Left colon (tissue), 2 donors: Measurements from ENCODE around the gene CXCL16. TPM values are rescaled to one million over a fixed set of nuclear protein-coding genes. Genes with fewer than 3 reads are reported as not detected.
"Not testable (repeated sequence)": the region's sequence is repeated elsewhere in the genome, so short reads cannot be mapped to it uniquely, and the experiment has no call there.

Source experiments
- ATAC-seq: fragments of 200-7000 bp; cut with Tn5 transposase; one replicate; pipeline ENCODE4 v1.9.1; 2020; ENCODE audit warnings: mild to moderate bottlenecking, moderate library complexity
- DNase-seq, 2 donors: peaks; one replicate each; pipeline ENCODE4 v3.0.0-alpha.2; 2020
- intact Hi-C, 2 donors: fragments of 100-400 bp; cut with DNase I in 1 of 2; cut with micrococcal nuclease in 1 of 2; formaldehyde crosslinking; loops; one replicate each; pipeline versions ENCODE4 v1.11.2 to v1.14.0; 2022; cut with DNase I, micrococcal nuclease
- total RNA-seq, 2 donors: library from RNA; stranded (reverse); fragmentation: NEBNext Ultra II Directional; extraction: Animal tissue kit (Norgen Biotek cat#: 25700); gene quantifications; one replicate each; pipeline ENCODE4 v1.2.1, GENCODE V29; 2021
- donor health status: DM: no; HTN: no; CAD: no.
- donor health status: DM: yes; HTN: yes; CAD: no.

CXCL16 gene
- total RNA-seq, 2 donors from 2014 or later = 36.2 to 52.3 TPM

- DNase-seq (no peak), ATAC-seq (no peak)
- intact Hi-C loops = loop anchor here in 1 of 2 donors (10.0 kb wide), 1 partner anchor 50 kb away; the partner anchor contains the start of genes GLTPD2 and VMO1
Measured at GRCh38 chr17:4734857-4735475, 4.8 kb downstream of the CXCL16 start.

DNA sequence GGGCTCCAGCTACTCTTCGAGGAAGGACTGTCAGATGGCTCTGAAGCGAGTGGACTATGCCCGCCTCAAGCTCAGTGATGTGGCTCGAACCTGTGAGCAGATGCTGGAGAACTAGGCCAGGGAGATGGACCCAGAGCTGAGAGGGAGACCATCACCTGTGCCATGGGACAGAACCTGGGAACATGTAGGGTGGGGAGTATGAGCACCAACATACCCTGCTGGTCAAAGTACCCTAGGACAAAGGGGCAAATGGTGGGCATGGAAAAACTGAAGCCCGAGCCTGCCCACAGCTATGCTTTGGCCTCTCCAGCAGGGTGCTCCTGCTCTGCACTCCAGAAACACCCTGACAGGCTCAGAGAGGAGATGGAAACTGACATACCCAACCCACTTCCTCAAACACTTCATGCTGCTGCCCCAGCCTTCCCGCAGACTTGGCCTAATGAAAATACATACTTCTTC is 6.6 kb downstream of the CXCL16 start:
- intact Hi-C loops = loop anchor here in 1 of 2 donors (10.0 kb wide), 1 partner anchor 52 kb away; the partner anchor contains the start of genes GLTPD2 and VMO1
- ATAC-seq (no peak), DNase-seq (no peak)

GRCh38 chr17:4728124-4728523 is 11.6 kb downstream of the CXCL16 start:
- intact Hi-C loops = no loop called here
- ATAC-seq (no peak), DNase-seq (no peak)

- no peak for DNase-seq
- peak; percentile 5 for ATAC-seq
- intact Hi-C loops = no loop called here
Measured at GRCh38 chr17:4725646-4726310, 13.9 kb downstream of the CXCL16 start.

DNA sequence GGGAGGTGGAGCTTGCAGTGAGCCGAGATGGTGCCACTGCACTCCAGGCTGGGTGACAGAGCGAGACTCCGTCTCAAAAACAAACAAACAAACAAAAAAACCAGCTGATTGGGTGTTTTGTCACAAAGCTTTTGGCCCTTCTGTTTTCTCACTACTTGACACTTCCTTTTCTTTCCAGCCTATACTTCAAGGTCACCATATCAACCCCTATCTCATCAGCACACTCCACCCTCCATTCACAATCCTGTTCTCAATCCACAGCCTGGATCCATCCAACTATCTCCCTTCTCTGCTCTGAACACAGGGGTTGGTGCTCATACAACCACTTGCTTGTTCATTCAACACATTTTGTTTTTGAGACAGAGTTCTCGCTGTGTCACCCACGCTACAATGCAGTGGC is 15.1 kb downstream of the CXCL16 start:
- DNase-seq (no peak), ATAC-seq (no peak)
- intact Hi-C loops = no loop called here

DNA sequence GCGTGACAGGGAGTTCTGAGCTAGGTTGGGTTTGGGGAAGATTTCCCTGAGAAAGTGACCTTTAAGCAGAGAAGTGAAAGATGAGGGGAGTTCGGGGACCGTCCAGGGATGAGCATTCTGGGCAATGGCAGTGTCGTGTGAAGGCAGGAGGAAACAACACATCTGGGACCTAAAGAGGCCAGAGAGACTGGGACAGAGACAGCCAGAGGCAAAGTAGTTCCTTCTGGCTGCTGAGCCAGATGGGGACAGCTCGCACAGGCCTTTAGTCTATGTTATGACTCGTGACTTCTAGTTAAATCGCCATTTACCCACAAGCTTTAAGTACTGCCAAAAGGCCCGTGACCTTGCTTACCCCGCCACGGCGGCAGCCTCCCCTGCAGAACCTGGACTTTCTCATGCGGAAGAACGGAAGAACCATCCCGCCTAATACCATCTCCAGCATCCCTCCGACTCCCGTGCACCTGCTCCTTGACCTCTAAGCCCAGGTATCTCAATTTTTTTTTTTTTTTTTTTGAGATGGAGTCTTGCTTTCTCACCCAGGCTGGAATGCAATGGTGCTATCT is 17.0 kb downstream of the CXCL16 start:
- ATAC-seq (no peak), DNase-seq (no peak)
- intact Hi-C loops = no loop called here

DNA sequence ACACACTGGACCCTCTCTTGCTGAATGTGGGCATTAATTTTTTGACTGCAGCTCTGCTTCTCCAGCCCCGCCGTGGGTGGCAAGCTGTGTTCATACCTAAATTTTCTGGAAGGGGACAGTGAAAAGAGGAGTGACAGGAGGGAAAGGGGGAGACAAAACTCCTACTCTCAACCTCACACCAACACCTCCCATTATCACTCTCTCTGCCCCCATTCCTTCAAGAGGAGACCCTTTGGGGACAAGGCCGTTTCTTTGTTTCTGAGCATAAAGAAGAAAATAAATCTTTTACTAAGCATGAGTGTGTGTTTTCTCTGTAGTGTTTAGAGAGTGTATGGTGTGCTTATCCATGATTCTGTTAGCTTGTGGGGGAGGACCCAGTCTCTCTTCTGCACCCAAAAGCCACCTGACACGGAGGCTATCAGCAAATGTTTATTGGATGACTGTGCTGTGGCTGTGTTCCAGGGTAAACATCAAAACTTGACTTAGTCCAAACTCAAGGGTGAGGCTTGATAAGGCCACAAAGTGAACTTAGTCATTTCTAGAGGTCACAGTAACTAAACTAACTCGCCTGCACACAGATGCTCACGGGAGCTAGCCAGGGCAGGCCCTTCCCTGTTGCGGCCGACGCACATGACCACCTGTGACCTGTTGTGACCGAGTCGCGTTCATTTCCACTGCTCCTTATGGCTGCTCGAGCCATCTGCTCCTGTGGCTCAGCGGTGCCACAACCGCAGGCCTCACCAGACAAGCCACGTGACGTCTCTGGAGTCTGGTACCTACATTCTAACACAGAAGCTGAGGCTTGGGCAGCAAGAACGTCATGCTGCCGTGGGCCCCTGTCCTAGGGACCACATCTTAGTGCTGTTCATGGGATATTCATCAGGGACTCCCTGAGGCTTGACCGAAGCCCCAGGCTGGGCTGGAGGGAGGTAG is 18.3 kb downstream of the CXCL16 start:
- DNase-seq = peak; percentile 70 to 84
- ATAC-seq = peak; percentile 92
- intact Hi-C loops = no loop called here

DNA sequence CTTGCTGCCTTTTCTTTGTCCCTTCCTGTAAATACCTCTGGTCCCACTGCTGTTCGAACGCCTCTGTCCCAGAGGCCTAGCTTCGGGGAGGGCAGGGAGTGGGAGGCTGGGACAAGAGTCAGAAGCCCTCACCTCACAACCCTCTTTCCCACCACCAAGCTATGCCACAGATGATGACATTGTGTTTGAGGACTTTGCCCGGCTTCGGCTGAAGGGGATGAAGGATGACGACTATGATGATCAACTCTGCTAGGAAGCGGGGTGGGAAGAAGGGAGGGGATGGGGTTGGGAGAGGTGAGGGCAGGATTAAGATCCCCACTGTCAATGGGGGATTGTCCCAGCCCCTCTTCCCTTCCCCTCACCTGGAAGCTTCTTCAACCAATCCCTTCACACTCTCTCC is 18.9 kb downstream of the CXCL16 start:
- intact Hi-C loops = no loop called here
- ATAC-seq = no peak
- no peak for DNase-seq

DNA sequence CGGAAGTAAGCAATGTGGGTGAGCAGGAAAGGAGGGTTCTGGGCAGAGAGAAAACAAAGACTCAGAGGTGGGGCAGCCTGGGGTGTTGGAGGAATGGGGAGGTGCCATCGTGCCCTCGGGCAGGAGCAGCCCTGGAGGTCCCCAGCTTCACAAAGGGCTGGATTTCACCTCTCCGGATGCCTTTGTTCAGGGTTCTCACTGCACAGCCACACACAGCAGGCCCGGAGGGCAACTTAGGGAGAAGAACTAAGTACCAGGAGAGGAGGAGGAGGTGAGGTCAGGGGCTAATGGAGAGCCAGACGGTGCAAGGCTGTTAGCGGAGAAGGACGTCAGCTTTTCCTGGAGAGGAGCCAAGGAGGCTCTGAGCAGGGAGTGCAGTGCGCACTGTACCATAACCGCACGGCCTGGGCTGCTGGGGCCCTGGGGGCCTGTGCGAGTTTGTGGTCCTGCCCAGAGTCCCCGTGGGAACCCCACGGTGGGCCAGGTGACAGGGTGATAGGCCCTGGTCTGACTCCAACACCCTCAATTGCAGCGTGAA is 20.0 kb downstream of the CXCL16 start:
- DNase-seq = no peak
- ATAC-seq = no peak
- intact Hi-C loops = no loop called here

DNA sequence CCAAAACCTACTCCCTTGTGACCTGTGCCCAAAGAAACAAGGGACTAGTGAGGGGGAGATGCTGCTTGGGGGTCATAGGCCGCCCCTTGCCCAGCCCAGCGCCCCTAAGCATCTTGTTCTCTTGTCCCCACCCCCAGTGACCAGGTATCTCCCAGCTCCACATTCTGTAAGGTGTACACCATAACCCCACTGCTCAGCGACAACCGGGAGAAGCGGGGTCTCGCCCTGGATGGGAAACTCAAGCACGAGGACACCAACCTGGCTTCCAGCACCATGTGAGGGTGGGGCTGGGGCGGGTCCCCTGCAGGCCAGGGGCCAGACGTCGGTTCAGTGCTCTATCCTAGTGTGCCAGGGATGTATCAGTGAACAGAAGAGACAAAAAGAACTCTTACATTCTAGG is 20.6 kb downstream of the CXCL16 start:
- intact Hi-C loops = no loop called here
- no peak for ATAC-seq

GRCh38 chr17:4718276-4718675 is 21.5 kb downstream of the CXCL16 start:
- no peak for DNase-seq
- intact Hi-C loops = no loop called here
- no peak for ATAC-seq

More for the DNA sequence above, 20.6 kb downstream of the CXCL16 start:
- no peak for DNase-seq

GRCh38 chr17:4717791-4718190 is 21.9 kb downstream of the CXCL16 start:
- DNase-seq (no peak), ATAC-seq (no peak)
- intact Hi-C loops = no loop called here

DNA sequence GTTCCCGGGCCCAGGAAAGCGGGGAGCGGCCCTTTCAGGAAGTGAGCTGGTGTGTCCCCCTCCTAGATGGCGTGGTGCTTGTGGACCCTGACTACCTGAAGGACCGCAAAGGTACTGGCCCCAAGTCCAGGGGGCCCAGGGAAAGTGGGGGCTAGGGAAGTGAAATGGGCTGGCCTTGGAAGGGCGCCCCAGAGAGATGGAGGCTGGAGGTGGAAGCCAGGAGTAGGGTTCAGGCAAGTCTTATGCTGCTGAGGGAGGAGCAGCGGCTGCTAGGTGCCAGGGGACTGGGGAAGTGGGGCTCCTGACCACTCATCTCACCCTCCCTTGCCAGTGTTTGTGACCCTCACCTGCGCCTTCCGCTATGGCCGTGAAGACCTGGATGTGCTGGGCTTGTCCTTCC is 23.6 kb downstream of the CXCL16 start:
- ATAC-seq (no peak), DNase-seq (no peak)
- intact Hi-C loops = no loop called here

GRCh38 chr17:4715063-4715744 is 24.5 kb downstream of the CXCL16 start:
- DNase-seq (no peak), ATAC-seq (no peak)
- intact Hi-C loops = no loop called here

DNA sequence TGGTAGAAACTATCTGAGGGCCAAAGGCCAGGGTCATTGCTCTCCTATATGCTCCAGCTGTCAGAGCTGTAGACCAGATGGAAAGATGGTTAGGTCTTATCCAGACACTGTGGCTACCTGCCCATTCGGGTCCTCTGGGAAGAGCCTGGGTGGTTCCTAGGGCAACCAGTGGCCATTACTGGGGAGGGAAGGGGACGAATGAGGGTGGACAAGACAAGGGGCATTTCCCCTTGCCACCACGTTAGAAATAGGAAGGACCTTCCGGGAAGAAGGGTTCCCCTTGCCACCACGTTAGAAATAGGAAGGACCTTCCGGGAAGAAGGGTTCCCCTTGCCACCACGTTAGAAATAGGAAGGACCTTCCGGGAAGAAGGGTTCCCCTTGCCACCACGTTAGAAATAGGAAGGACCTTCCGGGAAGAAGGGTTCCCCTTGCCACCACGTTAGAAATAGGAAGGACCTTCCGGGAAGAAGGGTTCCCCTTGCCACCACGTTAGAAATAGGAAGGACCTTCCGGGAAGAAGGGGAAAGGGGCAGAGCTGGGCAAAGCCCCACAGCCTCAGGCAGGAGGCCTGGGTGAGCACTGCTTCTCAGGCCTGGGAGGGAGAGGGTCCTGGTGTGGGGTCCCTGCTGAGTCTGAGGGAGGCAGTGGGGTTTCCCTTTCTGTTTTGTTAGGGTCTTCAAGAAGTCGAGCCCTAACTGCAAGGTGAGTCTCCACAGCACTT is 25.2 kb downstream of the CXCL16 start:
- DNase-seq, intact Hi-C loops, ATAC-seq: not testable (repeated sequence)

DNA sequence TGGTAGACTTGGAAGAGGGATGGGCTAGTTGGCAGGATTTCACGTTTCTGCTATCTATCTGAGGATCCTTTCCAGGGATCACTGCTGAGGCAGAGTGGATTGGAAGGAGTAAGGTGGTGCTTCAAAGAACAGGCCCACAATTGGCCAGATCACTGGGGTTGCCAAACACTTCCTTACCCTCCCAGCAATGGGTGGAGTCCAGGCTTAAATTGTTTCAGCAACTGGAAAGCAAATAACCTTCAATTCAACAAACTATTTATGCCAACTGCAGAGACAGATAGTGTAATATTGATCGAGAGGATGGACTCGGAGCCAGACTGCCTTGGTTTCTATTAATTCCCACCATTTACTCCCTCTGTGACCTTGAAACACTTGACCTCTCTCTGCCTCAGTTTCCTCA is 27.2 kb downstream of the CXCL16 start:
- ATAC-seq (peak; percentile 23), DNase-seq (no peak)
- intact Hi-C loops = no loop called here

DNA sequence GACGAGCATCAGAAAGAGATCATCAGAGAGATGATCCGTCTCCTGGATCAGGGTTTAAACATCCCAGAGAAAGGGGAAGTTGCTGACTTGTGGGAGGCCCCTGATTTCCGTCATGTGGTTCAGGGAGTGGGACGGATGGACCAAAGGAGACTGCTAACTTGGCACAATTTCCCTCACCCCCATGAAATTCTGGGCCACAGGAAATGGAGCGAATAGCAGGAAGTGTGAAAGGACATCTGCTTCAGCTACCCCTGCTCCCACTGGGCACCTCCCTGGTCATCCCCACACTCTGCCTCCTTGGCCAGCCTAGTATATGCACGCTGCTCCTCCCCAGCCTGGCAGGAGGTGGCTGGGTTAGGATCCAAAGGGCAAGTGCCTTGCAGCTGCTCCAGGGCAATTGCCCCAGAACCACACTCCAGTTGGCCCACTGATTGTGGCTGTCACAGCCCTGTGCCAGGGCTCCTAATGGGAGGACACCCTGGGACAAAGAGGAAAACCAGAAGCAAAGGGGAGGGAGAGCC is 28.0 kb downstream of the CXCL16 start:
- intact Hi-C loops = no loop called here
- ATAC-seq (peak; percentile 64), DNase-seq (peak; percentile 69 to 81)
